Endothelial cell of hepatic sinusoid (primary cell): Measurements from ENCODE around the gene ADH7.
"Not testable (repeated sequence)": the region's sequence is repeated elsewhere in the genome, so short reads cannot be mapped to it uniquely, and the experiment has no call there.

Experiments
- in situ Hi-C: cut with HindIII; loops from 2 replicates; pipeline ENCODE4 v1.10.0; 2017; ENCODE audit warnings: low sequenced_read_pairs

ADH7 gene

GRCh38 chr4:99382745-99383360, 52.3 kb downstream of the ADH7 start:
- in situ Hi-C loops, result no loop called here

GRCh38 chr4:99381588-99382175, 53.5 kb downstream of the ADH7 start:
- in situ Hi-C loops, result no loop called here

GRCh38 chr4:99379571-99379970, 55.6 kb downstream of the ADH7 start:
- in situ Hi-C loops, result no loop called here

GRCh38 chr4:99378876-99379275, 56.3 kb downstream of the ADH7 start:
- in situ Hi-C loops, result no loop called here

GRCh38 chr4:99377341-99377740, 57.8 kb downstream of the ADH7 start:
- in situ Hi-C loops, result not testable (repeated sequence)

- in situ Hi-C loops, result not testable (repeated sequence)
Observed at GRCh38 chr4:99372464-99372863, 62.7 kb downstream of the ADH7 start.

- in situ Hi-C loops, result not testable (repeated sequence)
Observed at GRCh38 chr4:99367817-99368216, 67.3 kb downstream of the ADH7 start.

- in situ Hi-C loops, result no loop called here
Observed at GRCh38 chr4:99366491-99366890, 68.7 kb downstream of the ADH7 start.

GRCh38 chr4:99362768-99363167, 72.4 kb downstream of the ADH7 start:
- in situ Hi-C loops, result no loop called here
